ENCODE measurements around the gene MUC21.
A peak's percentile ranks its signal among the peaks of the same experiment; 100 is the strongest.
"Not testable (repeated sequence)": the region's sequence is repeated elsewhere in the genome, so short reads cannot be mapped to it uniquely, and the experiment has no call there.

Gene MUC21

DNA sequence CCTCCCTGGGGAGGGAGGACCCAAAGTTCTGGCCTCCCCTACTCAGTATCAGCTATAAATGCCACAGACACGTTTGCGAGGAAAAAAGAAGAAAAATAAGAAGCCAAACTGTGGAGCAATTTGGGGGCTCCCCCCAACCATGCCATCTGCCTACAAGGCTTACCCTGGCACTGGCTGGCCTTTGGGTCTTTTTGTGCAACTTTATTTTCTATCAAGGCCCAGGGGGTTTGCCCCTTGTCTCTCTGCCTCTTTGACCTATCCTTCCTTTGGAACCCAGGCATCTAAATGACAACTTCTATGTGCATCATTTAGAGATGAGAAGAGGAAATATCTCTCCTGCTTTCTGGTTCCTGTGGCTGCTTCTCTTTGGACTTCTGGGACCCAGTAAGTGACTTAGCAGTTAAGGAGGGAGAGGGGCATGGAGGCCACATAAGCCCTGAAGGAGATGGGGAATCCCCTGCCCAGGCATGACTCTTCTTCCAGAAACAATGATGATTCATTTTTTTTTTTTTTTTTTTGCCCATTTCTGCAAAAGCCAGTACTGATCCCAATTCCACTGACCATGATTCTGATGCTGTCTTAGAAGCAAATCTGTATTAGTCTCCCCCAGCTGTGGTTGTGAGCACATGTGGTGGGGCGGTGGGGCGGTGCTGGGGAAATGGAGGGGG lies 27.0 kb downstream of the MUC21 start, which contains the start of gene MUC22:
TSS of gene MUC22 (plus strand) at position 82 of the 668 bp plus-strand sequence. CDS start at position 315, 233 bp downstream.
- DNase-seq = peak; percentile 62

DNA sequence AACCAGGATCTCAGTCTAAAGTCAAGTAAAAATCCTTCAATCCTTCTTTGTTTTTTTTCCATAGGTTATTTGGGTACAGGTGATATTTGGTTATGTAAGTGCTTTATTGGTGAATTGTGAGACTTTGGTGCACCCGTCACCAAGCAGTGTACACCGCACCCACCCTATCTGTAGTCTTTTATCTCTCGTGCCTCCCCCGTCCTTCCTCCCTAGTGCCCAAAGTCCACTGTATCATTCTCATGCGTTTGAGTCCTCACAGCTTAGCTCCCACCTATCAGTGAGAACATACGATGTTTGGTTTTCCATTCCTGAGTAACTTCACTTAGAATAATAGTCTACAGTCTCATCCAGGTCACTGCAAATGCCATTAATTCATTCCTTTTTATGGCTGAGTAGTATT lies 27.6 kb downstream of the MUC21 start:
- no peak for DNase-seq

DNA sequence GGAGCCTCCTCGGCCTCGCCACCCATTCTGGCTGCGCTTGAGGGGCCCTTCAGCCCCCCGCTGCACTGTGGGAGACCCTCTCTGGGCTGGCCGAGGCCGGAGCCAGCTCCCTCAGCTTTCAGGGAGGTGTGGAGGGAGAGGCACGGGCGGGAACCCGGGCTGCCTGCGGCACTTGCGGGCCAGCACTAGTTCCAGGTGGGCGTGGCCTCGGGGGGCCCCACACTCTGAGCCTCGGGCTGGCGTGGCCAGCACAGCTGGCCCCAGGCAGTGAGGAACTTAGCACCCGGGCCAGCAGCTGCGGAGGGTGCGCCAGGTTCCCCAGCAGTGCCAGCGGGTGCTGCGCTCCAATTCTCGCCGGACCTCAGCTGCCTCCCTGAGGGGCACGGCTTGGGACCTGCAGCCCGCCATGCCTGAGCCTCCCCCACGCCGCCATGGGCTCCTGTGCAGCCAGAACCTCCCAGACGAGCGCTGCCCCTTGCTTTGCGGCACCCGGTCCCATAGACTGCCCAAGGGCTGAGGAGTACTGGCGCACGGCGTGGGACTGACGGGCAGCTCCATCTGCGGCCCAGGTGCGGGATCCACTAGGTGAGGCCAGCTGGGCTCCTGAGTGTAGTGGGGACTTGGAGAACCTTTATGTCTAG lies 33.3 kb downstream of the MUC21 start:
- no peak for DNase-seq

DNA sequence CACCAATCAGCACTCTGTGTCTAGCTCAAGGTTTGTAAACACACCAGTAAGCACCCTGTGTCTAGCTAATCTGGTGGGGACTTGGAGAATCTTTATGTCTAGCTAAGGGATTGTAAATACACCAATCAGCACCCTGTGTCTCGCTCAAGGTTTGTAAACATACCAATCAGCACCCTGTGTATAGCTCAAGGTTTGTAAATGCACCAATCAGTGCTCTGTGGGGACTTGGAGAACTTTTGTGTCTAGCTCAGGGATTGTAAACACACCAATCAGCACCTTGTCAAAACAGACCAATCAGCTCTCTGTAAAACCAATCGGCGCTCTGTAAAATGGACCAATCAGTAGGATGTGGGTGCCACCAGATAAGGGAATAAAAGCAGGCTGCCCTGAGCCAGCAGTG lies 33.9 kb downstream of the MUC21 start:
- not testable (repeated sequence) for DNase-seq

DNA sequence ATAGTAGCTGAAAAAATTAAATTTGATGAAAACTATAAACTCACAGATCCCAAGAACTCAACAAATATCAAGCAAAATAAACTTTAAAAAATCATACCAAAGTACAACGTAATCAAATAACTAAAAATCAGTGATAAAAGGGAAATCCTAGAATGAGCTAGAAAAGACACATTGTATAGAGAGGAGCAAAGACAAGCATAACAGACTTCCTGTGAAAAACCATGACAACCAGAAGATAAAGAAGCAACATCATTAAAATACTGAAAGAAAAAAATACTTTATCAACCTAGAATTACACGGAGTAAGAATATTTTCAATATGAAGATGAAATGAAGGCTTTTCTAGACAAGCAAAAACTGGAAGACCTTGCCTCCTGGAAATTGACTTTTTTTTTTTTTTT lies 36.5 kb downstream of the MUC21 start:
- DNase-seq = no peak

DNA sequence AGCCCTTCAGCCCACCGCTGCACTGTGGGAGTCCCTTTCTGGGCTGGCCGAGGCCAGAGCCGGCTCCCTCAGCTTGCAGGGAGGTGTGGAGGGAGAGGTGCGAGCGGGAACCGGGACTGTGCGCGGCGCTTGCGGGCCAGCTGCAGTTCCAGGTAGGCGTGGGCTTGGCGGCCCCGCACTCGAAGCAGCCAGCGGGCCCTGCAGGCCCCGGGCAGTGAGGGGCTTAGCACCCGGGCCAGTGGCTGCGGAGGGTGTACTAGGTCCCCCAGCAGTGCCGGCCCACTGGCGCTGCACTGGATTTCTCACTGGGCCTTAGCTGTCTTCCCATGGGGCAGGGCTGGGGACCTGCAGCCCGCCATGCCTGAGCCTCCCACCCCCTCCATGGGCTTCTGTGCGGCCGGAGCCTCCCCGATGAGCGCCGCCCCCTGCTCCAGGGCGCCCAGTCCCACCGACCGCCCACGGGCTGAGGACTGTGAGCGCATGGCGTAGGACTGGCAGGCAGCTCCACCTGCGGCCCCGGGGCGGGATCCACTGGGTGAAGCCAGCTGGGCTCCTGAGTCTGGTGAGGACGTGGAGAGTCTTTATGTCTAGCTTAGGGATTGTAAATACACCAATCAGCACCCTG lies 37.2 kb downstream of the MUC21 start:
- DNase-seq = not testable (repeated sequence)

DNA sequence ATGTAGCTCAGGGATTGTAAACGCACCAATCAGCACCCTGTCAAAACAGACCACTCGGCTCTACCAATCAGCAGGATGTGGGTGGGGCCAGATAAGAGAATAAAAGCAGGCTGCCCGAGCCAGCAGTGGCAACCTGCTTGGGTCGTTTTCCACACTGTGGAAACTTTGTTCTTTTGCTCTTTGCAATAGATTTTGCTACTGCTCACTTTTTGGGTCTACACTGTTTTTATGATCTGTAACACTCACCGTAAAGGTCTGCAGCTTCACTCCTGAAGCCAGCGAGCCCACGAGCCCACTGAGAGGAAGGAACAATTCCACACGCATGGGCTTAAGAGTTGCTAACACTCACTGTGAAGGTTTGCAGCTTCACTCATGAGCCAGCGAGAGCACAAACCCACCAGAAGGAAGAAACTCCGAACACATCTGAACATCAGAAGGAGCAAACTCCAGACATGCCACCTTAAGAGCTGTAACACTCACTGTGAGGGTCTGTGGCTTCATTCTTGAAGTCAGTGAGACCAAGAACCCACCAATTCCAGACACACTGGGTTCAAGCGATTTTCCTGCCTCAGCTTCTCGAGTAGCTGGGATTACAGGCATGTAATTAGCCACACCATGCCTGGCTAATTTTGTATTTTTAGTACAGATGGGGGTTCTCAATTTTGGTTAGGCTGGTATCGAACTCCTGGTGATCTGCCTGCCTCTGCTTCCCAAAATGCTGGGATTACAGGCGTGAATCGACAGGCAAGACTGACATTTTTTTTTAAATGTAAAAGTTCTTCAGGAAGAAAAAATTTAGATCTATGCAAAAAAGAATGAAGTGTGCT lies 38.4 kb downstream of the MUC21 start:
- not testable (repeated sequence) for DNase-seq

DNA sequence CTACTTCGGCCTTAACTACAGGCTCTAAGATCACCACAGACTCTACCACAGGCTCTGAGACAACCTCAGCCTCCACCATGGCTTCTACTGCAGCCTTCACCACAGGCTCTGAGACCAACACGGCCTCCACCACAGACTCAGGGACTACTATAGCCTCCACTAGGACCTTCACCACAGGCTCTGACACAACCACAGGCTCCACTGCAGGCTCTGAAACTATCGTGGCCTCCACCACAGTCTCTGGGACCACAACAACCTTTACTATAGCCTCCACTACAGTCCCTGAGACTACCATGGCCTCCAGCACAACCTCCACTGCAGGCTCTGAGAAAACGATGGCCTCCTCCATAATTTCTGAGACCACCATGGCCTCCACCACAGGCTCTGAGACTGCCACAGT lies 42.1 kb downstream of the MUC21 start:
- DNase-seq = no peak

DNA sequence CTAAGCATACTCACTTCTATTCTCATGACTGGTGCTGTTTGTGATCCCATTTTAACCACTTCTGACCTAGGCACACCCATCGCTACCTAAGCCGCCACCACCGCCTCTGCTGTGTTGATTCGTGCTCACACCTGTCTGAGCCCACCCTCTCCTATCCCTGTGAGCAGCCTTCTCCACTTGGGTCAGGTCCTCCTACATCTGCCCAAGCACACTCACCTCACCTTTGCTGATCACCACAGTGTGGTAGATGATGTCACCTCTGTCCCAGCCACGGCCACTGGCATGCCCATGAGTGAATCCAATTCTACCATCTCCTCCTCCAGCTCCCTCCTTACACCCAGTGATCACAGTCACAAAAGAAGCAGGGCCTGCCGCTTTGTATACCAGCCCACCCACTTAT lies 47.6 kb downstream of the MUC21 start:
- no peak for DNase-seq

DNA sequence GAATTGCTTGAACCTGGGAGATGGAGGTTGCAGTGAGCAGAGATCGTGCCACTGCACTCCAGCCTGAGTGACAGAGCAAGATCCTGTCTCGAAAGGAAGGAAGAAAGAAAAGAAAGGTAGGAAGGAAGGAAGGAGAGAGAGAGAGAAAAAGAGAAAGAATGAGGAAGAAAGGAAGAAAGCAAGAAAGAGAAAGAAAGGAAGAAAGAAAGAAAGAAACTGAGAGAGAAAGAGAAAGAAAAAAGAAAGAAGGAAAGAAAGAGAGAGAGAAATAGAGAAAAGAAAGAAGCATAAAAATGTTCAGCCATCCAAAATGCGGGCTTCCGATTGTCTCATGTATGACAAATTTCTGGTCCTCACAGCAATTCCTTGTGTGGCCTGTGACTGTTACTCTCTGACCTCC lies 49.6 kb downstream of the MUC21 start:
- DNase-seq = no peak

DNA sequence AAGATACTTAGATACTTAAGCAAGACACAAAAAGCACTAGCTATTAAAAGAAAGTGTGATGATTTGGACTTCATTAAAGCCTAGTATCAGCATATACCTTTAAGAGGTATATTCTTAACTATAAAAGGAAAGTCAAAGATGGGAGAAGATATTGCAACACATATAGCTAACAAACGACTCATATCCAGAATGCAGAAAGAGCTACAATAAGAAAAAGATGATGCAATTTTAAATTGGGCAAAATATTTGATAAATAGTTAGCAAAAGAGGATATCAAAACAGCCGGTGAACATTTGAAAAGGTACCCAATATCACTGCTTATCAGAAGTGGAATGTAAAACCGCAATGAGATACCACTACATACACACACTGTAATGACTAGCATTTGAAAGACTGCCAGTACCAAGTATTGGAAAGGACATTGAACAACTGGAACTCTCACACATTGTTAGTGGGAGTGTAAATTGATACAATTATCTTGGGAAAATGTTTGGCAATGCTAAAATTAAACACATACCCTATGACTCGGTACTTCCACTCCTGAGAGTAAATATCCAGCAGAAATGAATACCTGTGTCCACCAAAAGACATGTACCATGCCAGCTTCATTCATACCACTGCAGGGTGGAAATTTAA lies 52.5 kb downstream of the MUC21 start:
- peak; percentile 22 for DNase-seq

DNA sequence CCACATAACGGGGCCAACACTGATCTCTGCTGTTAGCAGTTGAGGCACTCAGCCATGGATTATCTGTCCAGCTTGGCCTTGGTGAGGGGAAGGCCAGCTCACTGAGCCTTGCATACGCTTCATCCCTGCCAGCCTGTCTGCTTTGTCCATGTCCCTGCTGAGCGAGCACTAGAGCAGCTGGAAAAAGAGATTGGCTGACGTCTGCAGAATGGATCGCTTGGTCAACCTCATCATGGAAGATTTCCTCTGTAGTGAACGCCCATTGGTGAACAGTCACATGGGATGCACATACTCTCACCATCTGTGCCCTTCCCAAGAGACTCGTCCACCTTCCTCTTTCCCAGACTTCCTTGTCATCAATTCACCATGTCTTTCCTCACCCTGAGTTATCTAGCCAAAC lies 53.7 kb downstream of the MUC21 start:
- peak; percentile 33 for DNase-seq

DNA sequence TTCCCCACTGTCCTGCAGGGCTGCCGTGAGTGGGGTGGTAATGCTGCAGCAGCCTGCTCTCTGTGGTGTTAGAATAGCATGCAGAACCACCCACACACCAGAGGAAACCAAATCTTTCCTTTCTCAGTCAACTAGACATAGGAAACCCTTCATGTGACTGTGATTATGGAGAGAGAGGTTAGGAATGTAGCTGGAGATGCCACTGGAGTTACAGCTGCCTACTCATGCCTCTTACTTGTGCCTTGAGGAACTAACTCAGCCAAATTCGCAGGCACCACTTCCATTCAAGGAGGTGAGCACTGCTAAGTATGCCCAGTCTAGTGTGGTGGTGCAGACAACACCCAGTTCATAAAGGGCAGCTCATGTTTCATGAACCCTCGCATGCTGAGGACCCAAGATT lies 54.2 kb downstream of the MUC21 start:
- DNase-seq = peak; percentile 72

DNA sequence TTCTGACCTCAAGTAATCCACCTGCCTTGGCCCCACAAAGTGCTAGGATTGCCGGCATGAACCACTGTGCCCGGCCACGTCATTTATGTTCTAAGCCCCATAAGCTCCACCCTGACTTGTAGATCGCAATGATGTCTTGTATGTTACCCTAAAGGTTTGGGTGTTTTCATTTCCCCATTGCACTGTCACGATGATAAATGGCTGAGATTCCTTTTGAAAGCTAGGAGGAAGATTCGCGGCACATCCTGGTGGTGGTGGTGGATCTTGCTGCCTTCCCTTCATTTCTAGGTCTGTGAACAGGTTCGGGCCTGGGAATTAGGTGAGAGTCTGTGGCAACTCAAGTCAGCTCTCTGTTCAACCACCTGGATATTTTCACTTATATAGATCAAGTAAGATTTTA lies 55.0 kb downstream of the MUC21 start:
- DNase-seq = no peak

All from fibroblast of skin of scalp (primary cell).